Endothelial cell of umbilical vein (primary cell): ENCODE results near the gene COTL1.

Experiments
- CTCF ChIP-seq, 2 donors: IDR thresholded peaks; 1 replicate in 1 of 2; 2 replicates in 1 of 2; pipeline ENCODE4 v1.5.1; 2011; ENCODE audit warnings: low read length in 2 of 2, mild to moderate bottlenecking in 2 of 2, moderate library complexity in 2 of 2, control low read depth in 1 of 2, inconsistent platforms in 1 of 2, low read depth in 1 of 2; ENCODE audit not compliant: insufficient read depth in 1 of 2; ENCODE audit errors: extremely low read depth in 1 of 2
- MAX ChIP-seq: IDR thresholded peaks from 2 replicates; pipeline ENCODE4 v1.6.1; 2011; ENCODE audit not compliant: insufficient read depth, insufficient read length
- MYC ChIP-seq: IDR thresholded peaks from one replicate; pipeline ENCODE4 v1.6.1; 2011; ENCODE audit warnings: mild to moderate bottlenecking, low read depth, low read length
- POLR2A ChIP-seq: IDR thresholded peaks from 2 replicates; pipeline ENCODE4 v1.6.1; 2012; ENCODE audit warnings: low read depth, mild to moderate bottlenecking, control low read depth, low read length
- POLR2AphosphoS5 ChIP-seq: IDR thresholded peaks from 2 replicates; pipeline ENCODE4 v1.6.1; 2012; ENCODE audit warnings: low read depth, mild to moderate bottlenecking, control low read depth, low read length, moderate library complexity; ENCODE audit not compliant: insufficient read depth

GRCh38 chr16:84569382-84569987 is 48.4 kb downstream of the COTL1 start:
- no peak for TF ChIP-seq CTCF (IDR thresholded peaks at IDR 0.05; ENCODE audit: extremely low read depth in 1 of 2, insufficient read depth in 1 of 2, low read depth in 1 of 2, low read length in 2 of 2)
- no peak for TF ChIP-seq POLR2AphosphoS5
- TF ChIP-seq POLR2A = no peak
- TF ChIP-seq MYC = no peak
- TF ChIP-seq MAX = no peak
